GM18526 (cell line): ENCODE data around the gene STEAP1B.
"Not testable (repeated sequence)": the region's sequence is repeated elsewhere in the genome, so short reads cannot be mapped to it uniquely, and the experiment has no call there.

Source experiments
- POLR2A ChIP-seq: IDR thresholded peaks from 3 replicates; pipeline ENCODE4 v1.6.1; 2011; ENCODE audit not compliant: insufficient read length; ENCODE audit errors: extremely low read depth

Gene STEAP1B

DNA sequence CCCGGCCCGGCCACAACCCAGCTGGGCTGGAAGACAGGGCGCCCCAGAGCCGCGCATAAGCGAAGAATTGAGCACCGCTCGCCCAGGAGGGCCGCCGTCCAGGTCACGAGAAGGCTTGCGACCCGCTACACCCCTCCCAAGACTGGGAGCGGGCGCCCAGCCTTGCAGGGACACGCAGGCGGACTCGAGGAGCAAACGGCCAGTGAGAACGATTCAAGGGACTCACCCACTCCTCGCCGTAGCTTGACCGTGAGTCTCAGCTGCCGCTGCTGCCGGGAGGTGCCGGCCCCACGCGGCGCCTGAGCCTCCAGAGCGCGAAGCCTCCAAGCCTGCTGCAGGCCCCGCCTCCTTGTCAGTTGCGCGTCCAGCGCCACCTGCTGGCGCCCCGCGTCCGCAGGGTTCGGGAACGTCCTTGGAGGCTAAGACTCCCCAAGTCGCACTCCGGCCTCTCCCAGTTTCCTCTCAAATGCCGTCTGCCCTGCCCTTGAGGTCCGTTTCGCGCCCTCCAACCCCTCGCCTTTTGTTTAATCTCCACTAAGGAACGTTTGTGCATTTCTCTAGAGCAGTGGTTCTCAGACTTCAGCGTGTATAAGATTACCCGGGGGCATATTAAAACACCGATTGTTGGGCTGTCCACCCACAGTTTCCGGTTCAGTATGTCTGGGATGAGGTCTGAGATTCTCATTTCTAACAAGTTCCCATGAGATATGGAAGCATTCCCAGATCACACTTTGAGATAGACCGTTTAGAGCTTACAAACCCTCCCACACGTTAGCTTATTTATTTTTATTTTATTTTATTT is at the start of gene STEAP1B:
TSS of gene STEAP1B (minus strand) at position 301 of the 802 bp plus-strand sequence. CDS start 5,333 bp downstream, outside the sequence.
- TF ChIP-seq POLR2A, result not testable (repeated sequence)

- no peak for TF ChIP-seq POLR2A
Measured at GRCh38 chr7:22549051-22549450, 49.1 kb upstream of the STEAP1B start.

DNA sequence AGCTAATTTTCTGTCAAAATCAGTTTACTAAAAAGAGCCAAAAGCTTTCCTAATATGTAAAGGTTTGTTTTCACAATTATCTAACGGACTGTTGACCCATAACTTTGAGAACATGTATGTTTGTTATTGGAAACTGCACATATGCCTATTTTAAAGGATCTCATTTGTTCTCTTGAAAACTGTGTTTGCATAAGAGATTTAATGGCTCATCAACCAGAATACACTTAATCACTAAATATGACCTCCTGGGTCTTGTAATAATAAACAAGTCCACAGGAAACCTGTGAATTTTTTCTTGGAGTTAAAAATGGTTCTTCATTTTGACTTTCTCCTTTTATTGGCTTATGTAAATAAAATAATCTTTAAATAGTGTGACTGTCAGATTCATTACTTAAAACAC is 48.3 kb upstream of the STEAP1B start:
- TF ChIP-seq POLR2A, result no peak

DNA sequence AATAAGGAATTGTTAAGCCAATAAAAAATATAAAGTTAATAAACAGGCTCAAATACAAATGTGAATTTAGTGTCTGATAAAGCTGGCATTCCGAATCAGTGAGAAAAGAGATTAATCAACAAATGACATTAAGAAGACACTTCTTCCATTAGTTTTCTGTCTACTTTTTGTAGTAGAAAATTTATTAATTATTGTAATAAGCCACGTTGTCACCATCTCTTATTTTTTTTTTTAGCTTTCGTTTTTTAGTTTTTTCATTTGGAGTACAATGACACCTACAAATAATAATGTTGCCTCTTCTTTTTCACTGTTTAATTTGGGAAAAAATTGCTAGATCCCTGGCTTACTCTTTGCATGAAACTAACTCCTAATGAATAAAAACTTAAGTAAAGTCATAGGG is 46.8 kb upstream of the STEAP1B start:
- TF ChIP-seq POLR2A, result no peak

GRCh38 chr7:22545529-22545928 is 45.5 kb upstream of the STEAP1B start:
- no peak for TF ChIP-seq POLR2A

GRCh38 chr7:22544245-22544644 is 44.3 kb upstream of the STEAP1B start:
- no peak for TF ChIP-seq POLR2A

DNA sequence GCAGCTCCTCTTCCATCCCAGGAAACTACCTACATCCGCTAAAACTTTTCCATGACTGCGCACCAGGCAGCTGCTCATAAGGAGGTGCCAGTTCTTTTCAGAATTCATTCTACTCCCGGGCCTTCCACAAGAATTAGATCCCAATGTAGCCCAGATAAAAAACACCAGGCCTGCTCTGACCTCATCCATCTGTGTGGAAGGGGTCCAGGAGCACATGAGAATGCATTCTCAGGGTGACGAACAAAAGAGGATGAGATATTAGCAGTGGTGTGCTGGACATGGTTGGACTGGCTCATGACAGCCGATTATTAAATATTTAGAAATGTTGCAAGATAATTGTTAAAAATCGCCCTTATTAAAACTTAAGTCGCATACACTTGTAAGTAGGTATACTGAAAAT is 43.2 kb upstream of the STEAP1B start:
- TF ChIP-seq POLR2A, result no peak

DNA sequence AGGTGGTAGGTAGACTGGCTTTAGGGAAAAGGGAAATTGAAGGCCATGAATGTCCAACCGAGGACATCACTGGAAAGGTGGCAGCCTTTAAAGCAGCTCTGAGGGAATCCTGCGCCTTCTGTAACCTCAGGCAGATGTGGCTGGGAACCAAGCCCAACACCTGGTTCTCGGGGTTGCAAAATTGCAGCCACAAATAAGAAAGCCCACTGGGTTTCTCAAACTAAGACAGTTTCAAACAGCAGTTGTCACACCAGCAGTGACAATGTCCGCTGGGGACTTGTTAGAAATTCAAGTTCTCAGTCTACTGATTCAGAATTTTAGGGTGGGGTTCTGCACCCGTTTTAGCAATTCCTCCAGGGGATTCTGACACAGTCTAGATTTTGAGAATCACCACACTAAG is 42.7 kb upstream of the STEAP1B start:
- TF ChIP-seq POLR2A, result no peak

DNA sequence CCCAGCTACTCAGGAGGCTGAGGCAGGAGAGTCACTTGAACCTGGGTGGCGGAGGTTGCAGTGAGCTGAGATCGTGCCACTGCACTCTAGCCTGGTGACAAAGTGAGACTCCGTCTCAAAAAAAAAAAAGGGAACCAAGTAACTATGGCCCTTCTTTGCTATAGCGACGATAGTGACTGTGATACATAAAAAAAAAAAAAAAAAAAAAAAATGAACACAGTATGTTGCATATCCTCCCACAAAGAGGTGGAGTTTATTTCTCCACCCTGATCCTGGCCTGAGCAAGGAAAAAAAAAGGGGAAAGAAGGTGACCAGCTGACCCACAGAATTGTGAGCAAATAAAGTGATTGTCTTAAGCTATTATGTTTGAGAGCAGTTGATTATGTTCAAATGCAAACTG is 42.3 kb upstream of the STEAP1B start:
- TF ChIP-seq POLR2A, result no peak

DNA sequence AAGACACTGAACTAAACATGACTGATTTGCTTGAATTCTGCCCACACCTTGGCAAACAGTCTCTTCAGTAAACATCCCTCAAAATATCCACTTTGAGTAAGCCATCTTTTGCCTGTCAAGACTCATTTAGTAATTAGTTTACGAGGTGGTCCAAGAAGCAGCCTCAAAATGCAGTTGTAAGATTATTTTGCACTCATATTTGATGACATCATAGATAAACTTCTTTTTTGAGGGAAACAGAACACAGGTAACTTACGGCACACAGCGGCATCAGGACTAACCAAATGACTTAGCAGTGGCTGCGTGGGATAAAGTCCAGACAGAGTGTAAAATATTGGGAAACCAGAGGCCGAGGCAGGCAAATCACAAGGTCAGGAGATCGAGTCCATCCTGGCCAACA is 41.8 kb upstream of the STEAP1B start:
- TF ChIP-seq POLR2A, result no peak

DNA sequence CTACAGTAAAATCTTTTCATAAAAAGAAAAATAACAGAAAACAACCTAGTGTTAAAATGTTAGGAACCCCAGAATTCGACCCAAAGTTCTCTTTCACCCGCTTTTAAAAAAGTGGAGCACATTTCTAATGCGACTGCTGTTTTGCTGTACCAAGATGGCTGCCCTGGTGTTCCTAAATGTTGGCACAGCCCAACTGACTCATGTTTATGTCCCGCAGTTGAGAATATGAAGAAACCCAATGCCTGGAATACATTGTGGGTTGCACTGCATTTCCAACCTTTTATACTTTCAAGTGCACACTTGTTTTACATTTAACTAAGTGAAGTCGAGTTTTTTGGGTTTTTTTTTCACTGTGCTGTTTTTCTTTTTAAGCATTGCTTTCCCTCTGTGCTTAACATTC is 944 bp downstream of the STEAP1B start:
- TF ChIP-seq POLR2A, result no peak

DNA sequence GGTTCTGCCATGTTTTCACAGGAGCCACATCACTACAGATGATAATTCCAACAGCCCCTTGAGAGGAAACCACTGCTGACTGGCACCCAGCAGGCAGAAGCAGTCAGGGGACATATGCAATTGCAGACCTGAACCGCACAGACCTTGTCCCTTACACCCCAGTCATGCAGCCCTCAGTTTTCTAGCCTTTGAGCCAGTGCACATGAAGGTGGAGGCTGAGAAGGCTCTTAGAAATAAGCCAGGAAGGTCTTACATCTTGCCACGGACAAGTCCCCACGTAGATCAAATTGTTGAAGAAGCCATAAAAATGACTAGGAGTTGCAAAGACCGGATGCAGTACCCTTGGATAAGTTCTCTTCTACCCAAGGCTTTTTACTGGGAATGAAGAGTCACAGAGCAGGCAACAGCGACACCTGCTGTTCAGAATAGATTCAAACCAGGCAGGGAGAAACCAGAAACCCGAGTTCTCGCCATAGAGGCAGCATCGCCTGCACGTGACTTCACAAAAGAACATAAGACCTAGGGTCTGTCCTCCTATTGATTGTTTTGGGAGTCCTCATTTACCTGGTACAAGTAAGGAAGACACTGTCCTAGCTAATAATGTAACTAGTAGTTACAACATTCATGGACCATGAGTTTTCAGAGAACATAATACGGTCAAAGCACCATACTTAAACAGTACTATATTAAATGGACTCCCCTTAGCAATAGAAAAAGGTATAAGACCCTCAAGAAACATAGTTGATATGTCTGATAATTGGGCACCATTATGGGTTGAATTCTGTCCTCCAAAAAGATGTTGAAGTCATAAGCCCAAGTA is 11.1 kb downstream of the STEAP1B start:
- no peak for TF ChIP-seq POLR2A

- TF ChIP-seq POLR2A, result no peak
Measured at GRCh38 chr7:22487978-22488642, 11.9 kb downstream of the STEAP1B start.

GRCh38 chr7:22486597-22486996 is 13.4 kb downstream of the STEAP1B start:
- TF ChIP-seq POLR2A, result no peak

DNA sequence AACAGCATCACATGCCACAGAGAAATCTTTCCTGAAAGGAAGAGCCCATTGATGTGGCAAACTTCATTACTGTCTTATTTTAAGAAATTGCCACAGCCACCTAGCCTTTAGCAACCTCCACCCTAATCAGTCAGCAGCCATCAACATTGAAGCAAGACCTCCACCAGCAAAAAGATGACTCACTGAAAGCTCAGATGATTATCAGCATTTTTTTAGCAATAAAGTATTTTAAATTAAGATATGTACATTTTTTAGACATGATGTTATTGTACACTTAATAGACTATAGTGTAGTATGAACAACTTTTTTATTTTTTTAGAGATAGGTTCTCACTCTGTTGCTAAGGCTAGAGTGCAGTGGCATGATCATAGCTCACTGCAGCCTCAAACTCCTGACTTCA is 14.8 kb downstream of the STEAP1B start:
- TF ChIP-seq POLR2A, result no peak

GRCh38 chr7:22482503-22482902 is 17.5 kb downstream of the STEAP1B start:
- no peak for TF ChIP-seq POLR2A
